GM19351 (cell line): ENCODE data around the gene CFH.
"Not testable (repeated sequence)": the region's sequence is repeated elsewhere in the genome, so short reads cannot be mapped to it uniquely, and the experiment has no call there.

Experiments used
- ATAC-seq: cut with Tn5 transposase; IDR thresholded peaks from one replicate; pipeline ENCODE4 v1.9.1; 2021; ENCODE audit warnings: mild to moderate bottlenecking, moderate library complexity; ENCODE audit not compliant: unreplicated experiment

The CFH gene

DNA sequence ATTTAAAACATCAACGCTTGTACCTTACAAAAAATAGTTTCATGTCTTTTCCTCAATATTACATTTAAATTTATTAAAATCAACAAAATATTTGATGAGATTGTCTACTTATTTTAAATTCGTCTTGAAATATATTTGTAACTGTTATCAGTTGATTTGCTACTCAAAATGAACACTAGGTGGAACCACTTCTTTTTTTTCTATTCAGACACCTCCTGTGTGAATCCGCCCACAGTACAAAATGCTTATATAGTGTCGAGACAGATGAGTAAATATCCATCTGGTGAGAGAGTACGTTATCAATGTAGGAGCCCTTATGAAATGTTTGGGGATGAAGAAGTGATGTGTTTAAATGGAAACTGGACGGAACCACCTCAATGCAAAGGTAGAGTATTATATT lies 91.4 kb downstream of the CFH start:
- peak; percentile 98 for ATAC-seq

DNA sequence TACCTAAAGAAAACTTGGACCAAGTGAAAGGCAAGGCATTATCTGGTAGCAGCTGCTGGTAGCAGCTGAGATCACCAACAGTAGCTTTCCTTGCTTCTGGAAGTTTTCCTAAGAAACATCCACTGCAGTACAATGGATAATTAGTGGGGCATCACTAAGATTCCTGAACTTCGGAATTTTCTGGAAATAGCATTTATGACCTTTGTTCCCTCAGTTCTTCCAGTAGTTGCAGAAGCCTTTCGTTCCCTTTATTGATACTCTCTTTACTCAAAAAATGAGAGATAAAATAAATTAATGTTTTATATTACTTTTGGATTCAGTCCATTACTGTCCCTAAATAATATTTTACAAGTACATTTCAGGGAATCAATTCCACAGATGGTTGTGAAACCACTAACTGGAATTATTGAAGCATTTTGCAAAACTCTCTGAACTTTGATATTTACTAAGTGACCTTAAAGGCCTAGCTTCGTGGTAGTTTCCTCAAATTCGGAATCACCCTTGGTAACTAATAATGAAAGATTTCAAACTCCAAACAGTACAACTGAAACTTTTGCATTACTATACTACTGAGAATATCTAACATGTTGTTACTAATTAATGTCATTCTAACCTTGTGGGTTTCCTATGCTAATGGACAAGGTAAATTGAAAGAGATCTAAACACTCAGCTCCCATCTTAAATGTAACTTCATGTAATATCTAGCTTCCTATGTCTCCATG lies 113.3 kb downstream of the CFH start:
- not testable (repeated sequence) for ATAC-seq

DNA sequence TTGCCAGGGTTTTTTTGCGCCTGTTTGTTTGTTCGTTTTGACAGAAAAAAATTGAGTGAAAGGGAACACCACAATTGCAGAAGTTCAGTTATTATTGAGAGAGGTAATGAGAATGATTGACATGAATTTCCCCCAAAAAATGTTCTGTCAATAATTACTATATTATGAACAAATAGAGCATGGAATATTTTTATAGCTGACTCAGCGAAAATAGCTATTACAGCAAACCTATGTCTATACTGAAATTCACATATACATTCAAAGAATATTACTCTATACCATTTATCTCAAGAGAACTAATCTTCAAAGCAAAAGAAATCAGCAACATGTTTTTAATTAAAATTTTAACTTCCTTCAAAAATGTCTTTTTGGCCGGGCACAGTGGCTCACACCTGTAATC lies 118.0 kb downstream of the CFH start:
- ATAC-seq, result not testable (repeated sequence)

DNA sequence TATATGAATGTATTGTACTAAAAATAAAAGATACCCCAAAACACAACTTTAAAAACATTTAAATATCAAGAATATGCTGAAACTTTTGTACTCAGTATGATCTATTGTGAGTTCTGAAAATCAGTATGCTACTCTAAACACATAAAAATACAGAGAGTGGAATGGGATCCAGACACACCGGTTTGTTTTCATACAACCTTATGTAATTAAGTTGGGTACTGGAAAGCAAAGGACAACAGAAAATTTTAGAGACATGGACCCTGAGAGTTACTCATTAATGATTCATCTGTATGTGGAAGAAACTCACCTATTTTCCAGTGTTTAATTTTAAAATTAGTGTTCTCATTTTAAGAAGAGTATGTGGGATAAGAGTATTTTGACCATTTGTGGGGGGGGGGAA lies 121.9 kb downstream of the CFH start:
- ATAC-seq, result no peak

DNA sequence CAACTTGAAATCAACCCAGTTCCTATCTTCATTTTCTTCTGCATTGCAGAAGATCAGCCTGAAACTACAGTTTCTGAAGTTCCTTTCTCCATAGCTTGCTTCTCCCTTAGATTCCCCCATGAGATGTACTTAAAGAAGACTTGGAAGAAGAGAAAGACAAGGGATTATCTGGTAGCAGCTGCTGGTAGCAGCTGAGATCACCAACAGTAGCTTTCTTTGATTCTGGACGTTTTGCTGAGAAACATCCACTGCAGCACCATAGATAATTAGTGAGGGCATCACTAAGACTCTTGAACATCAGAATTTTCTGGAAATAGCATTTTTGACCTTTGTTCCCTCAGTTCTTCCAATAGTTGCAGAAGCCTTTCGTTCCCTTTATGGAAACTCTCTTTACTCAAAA lies 122.3 kb downstream of the CFH start:
- ATAC-seq, result no peak

DNA sequence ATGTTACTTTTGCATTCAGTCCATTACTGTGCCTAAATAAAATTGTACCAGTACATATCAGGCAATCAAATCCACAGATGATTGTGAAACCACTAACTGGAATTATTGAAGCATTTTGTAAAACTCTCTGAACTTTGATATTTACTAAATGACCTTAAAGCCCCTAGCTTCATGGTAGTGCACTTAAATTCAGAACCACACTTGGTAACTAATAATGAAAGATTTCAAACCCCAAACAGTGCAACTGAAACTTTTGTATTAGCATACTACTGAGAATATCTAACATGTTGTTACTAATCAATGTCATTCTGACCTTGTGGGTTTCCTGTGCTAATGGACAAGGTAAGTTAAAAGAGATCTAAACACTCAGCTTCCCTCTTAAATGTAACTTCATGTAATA lies 122.8 kb downstream of the CFH start, which contains the start of gene CFHR3:
TSS of gene CFHR3 (plus strand) at position 238 of the 400 bp plus-strand sequence. CDS start at position 285, 47 bp downstream.
- ATAC-seq, result peak; percentile 58

DNA sequence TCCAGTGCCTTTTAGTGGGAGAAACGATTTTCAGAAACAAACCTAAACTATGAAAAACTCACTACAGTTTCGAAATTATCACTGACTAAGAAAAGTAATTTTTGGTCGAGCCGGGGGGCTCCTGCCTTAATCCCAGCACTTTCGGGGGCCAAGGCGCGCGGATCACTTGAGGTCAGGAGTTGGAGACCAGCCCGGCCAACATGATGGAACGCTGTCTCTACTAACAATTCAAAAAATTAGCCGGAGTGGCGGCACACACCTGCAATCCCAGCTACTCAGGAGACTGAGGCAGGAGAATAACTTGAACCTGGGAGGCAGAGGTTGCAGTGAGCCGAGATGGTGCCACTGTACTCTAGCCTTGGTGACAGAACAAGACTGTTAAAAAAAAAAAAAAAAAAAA lies 125.8 kb downstream of the CFH start:
- ATAC-seq, result no peak

DNA sequence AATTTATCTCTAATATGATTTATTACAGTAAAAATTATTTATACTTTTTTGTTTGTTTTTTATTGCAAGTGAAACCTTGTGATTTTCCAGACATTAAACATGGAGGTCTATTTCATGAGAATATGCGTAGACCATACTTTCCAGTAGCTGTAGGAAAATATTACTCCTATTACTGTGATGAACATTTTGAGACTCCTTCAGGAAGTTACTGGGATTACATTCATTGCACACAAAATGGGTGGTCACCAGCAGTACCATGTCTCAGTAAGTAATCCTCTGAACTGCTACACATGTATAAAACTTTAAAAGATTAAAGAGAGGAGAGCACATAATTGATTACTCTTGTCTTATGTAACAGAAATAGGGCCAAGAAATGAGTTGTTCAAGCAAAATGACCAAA lies 127.2 kb downstream of the CFH start:
- ATAC-seq, result no peak

DNA sequence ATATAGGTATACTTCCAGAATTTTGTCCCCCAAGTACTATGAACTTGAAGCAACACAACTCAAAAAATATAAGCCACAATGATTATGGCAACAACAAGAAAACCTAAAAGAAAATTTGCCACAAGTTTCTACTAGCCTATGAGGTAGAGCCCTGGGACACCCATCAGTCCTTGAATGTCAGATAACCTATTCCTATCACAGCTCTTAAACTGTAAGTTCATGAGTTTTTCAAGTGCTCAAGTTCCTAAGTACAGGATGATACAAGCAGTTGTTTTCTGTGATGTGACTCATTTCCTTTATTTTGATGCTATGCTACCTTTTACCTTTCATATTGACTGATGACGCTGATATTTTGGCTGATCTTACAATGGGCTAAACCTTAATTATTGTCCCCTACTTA lies 139.4 kb downstream of the CFH start:
- not testable (repeated sequence) for ATAC-seq

DNA sequence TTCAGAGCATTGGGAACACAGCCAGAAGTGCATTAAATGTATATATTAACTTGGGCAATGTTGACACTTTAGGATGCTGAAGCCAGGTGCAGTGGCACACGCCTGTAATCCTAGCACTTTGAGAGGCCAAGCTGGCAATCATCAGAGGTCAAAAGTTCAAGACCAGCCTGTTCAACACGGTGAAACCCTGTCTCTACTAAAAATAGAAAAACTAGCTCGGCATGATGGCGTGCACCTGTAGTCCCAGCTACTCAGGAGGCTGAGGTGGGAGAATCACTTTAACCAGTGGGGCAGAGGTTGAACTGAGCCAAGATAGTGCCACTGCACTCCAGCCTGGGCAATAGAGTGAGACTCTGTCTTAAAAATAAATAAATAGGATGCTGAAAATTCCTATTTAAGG lies 142.3 kb downstream of the CFH start:
- not testable (repeated sequence) for ATAC-seq
